SHP77 treated with DMSO at 0.1 percent for 48 hours (cell line): ENCODE measurements around the gene KIAA0825.
A peak's percentile ranks its signal among the peaks of the same experiment; 100 is the strongest.

Source experiments
- DNase-seq: peaks from one replicate; lab custom pipeline; 2025; lab: John Stamatoyannopoulos, UW

Gene KIAA0825

DNA sequence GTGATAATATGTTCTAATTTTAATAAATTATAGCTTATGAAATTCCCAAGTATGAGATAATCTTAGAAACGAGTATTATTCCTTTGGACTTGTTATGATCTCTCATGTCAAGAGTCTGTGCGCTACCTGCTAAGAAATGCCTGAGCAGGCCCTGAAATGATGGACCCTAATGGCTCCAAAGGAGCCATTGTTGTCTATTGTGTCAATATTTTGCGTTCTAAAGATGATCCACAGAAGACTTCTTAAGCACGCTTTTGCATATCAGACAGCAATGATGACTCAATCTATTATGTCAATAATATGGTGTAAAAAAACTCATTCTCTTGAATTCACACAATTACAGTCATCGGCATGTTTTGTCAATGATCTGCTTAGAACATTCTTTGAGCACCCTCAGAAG is 306.1 kb downstream of the KIAA0825 start:
- DNase-seq = no peak

GRCh38 chr5:94310833-94311232 is 307.6 kb downstream of the KIAA0825 start:
- no peak for DNase-seq

- no peak for DNase-seq
Measured at GRCh38 chr5:94309141-94309540, 309.3 kb downstream of the KIAA0825 start.

GRCh38 chr5:94308442-94308841 is 310.0 kb downstream of the KIAA0825 start:
- no peak for DNase-seq

DNA sequence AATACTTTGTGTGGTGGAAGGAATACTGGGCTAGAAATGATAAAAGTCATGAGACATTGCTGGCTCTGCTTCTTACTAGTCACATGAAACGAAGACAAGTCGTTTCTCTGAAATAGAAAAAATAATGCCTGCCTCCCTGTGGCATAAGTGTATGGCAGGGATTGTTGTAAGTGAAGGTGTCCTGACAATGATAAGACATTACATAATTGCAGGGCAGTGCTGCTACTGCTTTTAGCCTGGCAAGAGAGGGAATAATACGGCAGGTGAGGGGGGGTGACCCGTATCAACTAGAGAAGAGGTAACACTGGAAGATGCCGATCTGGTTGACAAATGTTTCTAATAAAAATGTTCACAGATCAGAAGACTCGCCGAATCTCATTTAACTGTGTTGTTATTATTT is 314.3 kb downstream of the KIAA0825 start:
- DNase-seq = no peak

DNA sequence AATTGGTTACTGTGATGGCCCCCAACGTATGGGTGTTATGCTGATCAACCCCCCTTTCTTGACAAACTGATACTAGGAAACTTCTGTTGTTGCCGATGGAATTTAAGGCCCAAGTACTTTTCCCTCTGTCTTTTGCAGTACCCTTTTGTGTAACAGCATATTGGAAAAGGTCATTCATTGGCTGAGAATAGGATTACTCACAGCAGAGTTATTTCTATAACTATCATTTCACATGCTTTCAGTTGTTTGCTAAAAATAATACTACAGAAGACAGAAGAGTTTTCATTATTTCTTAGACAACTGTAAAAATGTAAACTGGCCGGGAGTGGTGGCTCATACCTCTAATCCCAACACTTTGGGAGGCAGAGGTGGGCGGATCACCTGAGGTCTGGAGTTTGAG is 329.5 kb downstream of the KIAA0825 start:
- no peak for DNase-seq

DNA sequence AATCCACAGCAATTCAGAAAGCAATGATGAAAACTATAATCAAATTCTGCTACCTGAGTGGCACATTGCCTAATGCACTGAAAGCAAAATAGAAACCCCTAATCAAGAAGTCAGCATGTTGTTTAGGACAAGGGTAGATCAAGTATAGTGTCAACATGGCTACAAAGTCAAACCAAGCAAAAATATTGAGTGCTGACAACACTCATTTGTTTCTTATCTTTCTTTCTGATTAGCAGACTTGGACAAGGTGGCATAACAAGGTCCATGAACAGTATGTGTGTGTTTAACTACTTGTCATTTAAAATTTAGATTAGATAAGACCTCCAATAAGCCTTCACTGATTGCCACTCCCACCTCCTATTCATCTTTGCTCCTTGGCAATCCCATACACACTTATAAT is 332.4 kb downstream of the KIAA0825 start:
- no peak for DNase-seq

DNA sequence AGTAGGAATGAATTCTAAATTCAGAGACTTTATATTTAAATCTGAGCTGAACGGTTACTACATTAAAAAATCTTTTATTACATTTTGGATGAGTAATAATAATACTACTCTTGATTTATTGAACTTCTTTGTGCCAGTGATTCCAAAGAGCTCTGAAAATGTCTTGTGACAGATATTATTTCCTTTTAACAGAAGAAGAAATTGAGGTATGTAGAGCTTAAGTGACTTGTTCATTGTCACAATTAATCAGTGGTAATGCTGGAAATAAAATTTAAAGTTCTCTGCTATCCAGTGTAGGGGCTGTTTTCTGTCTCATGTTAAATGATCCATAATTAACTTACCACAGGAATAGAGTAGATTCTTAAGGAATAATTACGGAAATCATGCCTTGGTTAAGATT is 335.3 kb downstream of the KIAA0825 start:
- DNase-seq = no peak

- DNase-seq = no peak
Measured at GRCh38 chr5:94281236-94281801, 337.1 kb downstream of the KIAA0825 start.

DNA sequence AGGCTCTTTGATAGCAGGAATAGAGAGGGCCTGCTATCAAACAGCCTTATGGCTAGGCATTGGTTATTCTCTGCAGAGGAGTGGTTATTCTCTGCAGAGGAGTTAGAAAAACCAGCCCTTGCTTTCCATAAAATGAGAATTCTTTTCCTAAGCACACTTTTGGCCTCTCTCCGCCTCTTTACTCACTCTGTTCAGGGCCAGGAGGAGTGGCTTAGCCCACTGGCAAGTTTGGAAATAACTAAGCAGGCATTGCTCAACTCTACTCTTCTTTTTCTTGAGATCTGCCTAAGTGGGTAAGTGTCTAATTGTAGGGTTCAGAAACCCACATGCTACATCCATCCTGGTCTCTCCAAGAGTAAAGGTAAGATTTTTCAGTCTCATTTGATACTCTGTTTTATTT is 341.7 kb downstream of the KIAA0825 start:
- DNase-seq = no peak

DNA sequence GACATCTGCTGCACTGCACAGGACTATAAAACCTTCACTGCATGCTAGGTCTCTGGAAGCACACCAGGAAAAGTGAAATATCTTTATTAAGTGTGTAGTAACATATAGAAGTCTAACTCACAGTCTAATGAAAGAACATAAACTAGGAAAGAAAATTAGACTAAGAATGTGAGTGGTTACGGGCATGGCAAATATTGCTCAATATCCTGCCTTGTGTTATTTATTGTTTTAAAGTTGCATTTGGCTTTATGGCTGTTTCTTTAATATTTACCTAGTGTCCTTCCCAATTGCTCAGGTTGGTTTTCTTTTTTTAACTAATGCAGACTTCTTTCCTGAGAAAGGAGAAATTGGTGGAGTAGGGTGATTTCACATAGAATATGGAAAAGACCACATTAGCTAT is 342.4 kb downstream of the KIAA0825 start:
- DNase-seq = no peak

- DNase-seq = no peak
Measured at GRCh38 chr5:94274707-94275106, 343.7 kb downstream of the KIAA0825 start.

DNA sequence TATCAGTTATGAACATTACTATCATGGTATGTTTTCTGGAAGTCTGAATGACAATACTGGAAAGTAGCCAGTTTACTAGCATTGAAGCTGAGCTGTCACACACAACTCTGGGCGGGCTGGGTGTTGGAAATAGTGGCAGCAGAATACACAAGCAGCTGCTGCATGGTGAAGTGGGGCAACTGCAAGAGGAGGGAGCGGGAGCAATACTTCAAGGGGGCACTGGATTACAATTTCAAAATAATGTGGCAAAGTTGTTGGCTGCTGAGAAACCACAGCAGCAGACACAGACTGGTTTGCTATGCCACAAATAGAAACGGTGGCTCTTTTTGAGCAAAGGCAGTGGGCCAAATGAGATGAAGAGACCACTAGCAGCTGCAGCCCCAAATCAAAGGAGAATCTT is 350.2 kb downstream of the KIAA0825 start:
- DNase-seq = peak; percentile 83

DNA sequence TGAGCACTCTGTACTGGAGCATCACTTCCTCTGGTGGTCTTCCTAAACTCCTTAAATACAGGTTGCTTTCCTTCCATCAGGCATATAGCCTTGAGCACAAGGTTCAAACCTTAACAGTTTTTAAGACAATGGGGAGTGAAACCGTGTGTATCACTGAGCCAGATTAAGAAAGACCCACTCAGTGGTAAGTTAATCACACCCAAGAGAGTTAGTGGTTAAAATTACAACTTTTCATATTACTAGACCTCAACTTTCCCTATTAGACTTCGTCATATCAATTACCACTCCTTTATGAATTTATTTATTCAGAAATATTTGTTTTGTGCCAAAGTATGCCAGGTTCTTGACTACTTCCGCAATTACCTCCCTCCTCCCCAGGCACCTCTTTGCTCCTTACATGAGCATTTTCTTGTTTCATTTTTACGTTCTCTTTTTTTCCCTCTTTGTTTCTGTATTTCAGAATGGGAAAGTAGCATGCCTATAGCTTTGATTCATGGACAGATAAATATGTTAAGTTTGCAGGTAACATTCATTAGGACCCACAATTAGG is 351.0 kb downstream of the KIAA0825 start:
- DNase-seq = no peak

DNA sequence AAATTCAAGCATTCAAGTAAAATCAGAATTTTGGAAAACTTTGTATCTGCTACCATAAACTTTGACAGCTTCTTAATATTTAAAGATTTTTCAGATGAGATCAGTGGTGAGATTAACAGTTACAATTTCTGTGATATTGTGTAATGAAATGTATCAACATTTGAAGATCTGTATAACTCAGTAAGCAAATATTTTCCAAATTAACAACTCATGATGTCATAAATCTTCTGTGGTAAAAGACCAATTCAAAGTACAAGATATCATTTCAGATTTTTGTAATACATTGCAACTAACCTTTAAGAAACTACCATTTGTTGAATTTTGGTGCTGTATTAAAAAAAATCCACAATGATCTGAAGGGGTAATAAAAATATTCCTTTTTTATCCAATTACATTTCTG is 352.2 kb downstream of the KIAA0825 start:
- no peak for DNase-seq

DNA sequence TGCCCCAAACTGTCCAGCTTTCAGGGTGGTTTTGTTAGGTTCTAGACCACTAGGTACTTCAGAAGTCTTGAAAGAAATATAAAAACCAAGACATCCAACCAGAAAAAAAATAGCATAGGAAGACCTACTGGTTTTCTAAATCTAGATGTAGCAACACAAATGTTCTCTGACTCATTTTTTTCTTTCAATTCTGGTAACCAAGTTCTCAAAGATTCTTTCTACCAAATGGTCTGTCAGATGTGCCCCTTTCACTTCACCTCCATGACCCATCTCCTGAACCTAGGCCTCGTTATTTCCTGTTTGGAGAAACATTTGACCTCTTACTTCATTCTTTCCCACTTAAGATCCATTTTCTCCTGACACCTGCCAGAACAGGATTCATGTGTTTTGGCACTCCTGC is 355.3 kb downstream of the KIAA0825 start:
- DNase-seq = no peak

DNA sequence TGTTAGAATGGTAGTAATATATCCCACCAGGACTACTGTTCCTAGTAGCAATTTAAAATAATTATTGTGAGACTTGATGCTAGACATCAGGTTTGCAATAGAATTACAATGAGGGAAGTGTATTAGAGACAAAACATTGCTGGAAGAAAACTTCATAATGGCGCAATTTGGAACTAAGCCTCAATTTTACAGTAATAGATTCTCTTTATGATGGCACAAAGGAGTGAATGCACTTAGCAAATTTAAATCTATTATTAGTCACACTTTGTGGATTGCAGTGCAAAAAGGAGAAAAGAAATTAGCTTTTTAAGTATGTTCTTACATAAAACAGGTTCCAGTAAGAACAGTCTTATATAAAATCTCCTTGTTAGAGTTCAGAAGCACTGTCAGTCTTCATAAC is 358.3 kb downstream of the KIAA0825 start:
- no peak for DNase-seq

DNA sequence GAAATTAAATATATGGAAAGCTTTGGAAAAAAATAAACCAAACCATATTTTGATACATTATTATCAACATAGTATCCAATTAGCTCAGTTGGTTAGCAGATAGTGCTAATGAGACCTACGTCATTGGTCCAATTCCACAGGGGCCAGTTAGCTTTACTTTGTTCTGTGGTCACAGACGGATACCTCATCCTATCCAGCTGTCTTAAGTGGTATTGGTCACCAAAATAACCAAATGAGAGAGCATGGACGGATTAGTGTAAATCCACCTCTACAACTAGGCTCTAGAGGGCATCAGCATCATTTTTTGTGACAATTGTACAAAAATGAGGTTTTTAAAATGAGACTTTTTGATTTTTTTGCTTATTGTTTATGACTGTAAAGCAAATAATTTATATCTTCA is 364.2 kb downstream of the KIAA0825 start:
- DNase-seq = no peak

GRCh38 chr5:94250985-94251384 is 367.4 kb downstream of the KIAA0825 start:
- no peak for DNase-seq

GRCh38 chr5:94249430-94249829 is 369.0 kb downstream of the KIAA0825 start:
- no peak for DNase-seq

- DNase-seq = no peak
Measured at GRCh38 chr5:94248175-94248875, 370.1 kb downstream of the KIAA0825 start.

- no peak for DNase-seq
Measured at GRCh38 chr5:94245608-94246007, 372.8 kb downstream of the KIAA0825 start.

DNA sequence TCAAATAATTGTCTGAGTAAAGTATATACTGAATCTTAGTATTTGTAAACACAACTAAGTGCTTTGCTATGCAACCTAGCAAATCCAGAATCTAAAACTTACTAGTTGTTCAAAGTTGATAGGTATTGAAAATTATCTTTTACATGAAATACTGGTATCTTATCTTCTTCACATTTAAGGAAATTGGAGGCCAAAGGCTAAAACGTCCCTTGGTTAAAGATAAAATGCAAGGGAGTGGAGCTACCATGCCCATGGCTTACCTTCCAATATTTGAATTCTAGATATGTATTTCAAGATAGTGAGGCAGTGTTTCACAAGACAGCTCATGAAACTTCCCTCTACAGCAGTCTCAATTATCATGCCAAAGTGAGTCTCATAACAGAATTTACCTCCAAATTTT is 373.5 kb downstream of the KIAA0825 start:
- no peak for DNase-seq

DNA sequence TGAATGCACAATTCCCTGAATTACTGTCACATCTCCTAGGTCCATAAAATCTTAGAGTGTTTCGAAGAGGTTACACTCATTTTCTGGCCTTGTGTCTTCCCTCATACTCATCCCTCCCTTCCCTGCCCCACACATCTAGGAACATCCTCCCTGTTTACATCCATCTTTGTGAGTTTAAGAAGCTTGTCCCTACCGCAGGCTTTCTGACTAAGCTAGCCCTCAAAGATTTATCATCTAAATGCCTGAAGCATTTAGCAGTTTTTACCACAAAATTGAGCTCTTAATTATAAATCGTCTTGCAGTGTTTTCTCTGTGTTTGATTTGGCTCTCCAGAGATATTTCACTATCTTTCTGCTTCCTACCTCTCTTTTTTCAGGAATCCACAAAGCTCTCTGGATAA is 374.8 kb downstream of the KIAA0825 start:
- DNase-seq = no peak
